GM10248 (cell line): ENCODE data around the gene ODF2L.

Experiments
- CTCF ChIA-PET: fragments of 300-600 bp; sonication (Branson Sonifier 250); formaldehyde crosslinking; extraction: SDS; loops from one replicate; lab custom pipeline; 2021; ENCODE audit warnings: antibody characterized with exemption; lab: Yijun Ruan, JAX
- POLR2A ChIA-PET: fragments of 350-650 bp; sonication (Branson Sonifier 250); formaldehyde crosslinking; extraction: SDS; loops from one replicate; lab custom pipeline; 2020; ENCODE audit warnings: antibody characterized with exemption; lab: Yijun Ruan, JAX
- DNase-seq: peaks from one replicate; pipeline ENCODE4 v3.0.0; 2012; ENCODE audit errors: extremely low spot score
- TF ChIP-seq, protein P1 (sequence below): IDR thresholded peaks from 2 replicates; pipeline ENCODE4 v1.5.1; 2012; ENCODE audit warnings: mild to moderate bottlenecking, low read depth; ENCODE audit errors: extremely low read depth, missing control alignments, control extremely low read depth

ODF2L gene

GRCh38 chr1:86434059-86434458 lies 37.9 kb upstream of the ODF2L start:
- DNase-seq = no peak
- POLR2A ChIA-PET = no interaction called here
- CTCF ChIA-PET = interaction anchor here (1.0 kb wide), 1 partner anchor 14 kb away, joined by 3 read pairs; no protein-coding TSS in a partner anchor
- TF ChIP-seq, protein P1, sequence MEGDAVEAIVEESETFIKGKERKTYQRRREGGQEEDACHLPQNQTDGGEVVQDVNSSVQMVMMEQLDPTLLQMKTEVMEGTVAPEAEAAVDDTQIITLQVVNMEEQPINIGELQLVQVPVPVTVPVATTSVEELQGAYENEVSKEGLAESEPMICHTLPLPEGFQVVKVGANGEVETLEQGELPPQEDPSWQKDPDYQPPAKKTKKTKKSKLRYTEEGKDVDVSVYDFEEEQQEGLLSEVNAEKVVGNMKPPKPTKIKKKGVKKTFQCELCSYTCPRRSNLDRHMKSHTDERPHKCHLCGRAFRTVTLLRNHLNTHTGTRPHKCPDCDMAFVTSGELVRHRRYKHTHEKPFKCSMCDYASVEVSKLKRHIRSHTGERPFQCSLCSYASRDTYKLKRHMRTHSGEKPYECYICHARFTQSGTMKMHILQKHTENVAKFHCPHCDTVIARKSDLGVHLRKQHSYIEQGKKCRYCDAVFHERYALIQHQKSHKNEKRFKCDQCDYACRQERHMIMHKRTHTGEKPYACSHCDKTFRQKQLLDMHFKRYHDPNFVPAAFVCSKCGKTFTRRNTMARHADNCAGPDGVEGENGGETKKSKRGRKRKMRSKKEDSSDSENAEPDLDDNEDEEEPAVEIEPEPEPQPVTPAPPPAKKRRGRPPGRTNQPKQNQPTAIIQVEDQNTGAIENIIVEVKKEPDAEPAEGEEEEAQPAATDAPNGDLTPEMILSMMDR = no peak

GRCh38 chr1:86430376-86430775 lies 34.3 kb upstream of the ODF2L start:
- ChIA-PET CTCF (interaction anchor here (0.8 to 2.8 kb wide), 8 partner anchors 9 to 70 kb away, joined by 3 to 8 read pairs (median 3); no protein-coding TSS in a partner anchor), POLR2A (no interaction called here)
- no peak for DNase-seq
- TF ChIP-seq, protein P1 = no peak

GRCh38 chr1:86429835-86430234 lies 33.7 kb upstream of the ODF2L start:
- POLR2A ChIA-PET = no interaction called here
- CTCF ChIA-PET = interaction anchor here (0.8 to 2.8 kb wide), 5 partner anchors 11 to 71 kb away, joined by 3 to 8 read pairs (median 3); no protein-coding TSS in a partner anchor
- TF ChIP-seq, protein P1 = no peak
- no peak for DNase-seq

GRCh38 chr1:86429122-86429725 lies 33.1 kb upstream of the ODF2L start:
- TF ChIP-seq, protein P1 = no peak
- POLR2A ChIA-PET = no interaction called here
- DNase-seq = no peak
- CTCF ChIA-PET = interaction anchor here (2.8 kb wide), 1 partner anchor 22 kb away, joined by 8 read pairs; no protein-coding TSS in a partner anchor

- CTCF ChIA-PET = interaction anchor here (1.1 to 4.7 kb wide), 6 partner anchors 15 to 77 kb away, joined by 3 to 25 read pairs (median 5); no protein-coding TSS in a partner anchor
- no peak for DNase-seq
- TF ChIP-seq, protein P1 = no peak
- POLR2A ChIA-PET = no interaction called here
These were observed 27.8 kb upstream of the ODF2L start, which contains the start of gene CLCA2 for GRCh38 chr1:86423873-86424272. CLCA2 (plus strand) TSS chr1:86424171; CDS start chr1:86424248, 77 bp downstream.

GRCh38 chr1:86423473-86423872 lies 27.4 kb upstream of the ODF2L start:
- TF ChIP-seq, protein P1 = no peak
- ChIA-PET CTCF (interaction anchor here (1.2 to 4.7 kb wide), 3 partner anchors 16 to 78 kb away, joined by 5 to 25 read pairs (median 16); no protein-coding TSS in a partner anchor), POLR2A (no interaction called here)
- no peak for DNase-seq
